ENCODE results near the gene PRKG2. TPM values are rescaled to one million over a fixed set of nuclear protein-coding genes. Genes with fewer than 3 reads are reported as not detected.

PRKG2 gene
- total and polyA plus RNA-seq, 8 donors = 0.59 to 4.9 (median 0.90) TPM

DNA sequence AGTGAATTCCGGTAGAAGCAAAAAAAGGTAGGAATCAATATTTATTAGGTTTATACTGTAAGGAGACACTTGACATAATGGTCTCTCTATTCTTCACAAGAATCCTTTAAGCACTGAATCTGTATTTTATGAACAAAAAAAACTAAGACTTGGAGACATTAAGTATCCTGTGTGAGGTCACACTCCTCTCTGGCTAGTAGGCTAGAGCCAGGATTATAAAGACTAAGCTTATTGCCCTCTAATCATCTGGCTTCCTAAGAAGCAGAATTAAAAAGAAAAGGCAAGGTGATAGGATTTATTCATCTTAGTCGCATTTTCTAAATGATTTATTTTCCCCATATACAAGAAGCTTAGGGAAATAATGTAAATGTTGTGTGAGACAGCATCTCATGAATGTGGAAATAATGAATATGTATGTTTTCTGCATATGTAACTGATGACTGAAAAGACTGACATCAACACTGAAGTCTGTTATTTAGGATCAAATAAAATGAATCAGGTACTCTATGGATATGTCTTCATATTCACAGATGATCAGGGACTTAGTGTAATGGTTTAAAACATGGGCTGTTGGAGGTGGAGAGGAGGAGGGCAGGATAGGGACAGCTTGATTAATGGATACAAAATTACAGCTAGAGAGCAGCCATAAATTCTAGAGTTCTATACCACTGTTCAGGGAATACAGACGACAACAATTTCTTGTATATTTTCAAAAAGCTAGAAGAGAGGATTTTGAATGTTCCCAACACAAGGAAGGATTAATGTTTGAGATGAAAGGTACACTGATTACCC, 30.4 kb upstream of the PRKG2 start:
- Histone ChIP-seq H3K4me1 (no peaks in the 10 kb centered on the region), H3K27me3 (no peaks in the 10 kb centered on the region), H3K9me3 (no peaks in the 10 kb centered on the region), H3K4me3 (no peak overlapping the region), H3K36me3 (no peaks in the 10 kb centered on the region), H3K27ac (no peak overlapping the region)
- FAIRE-seq (no peak), ATAC-seq (no peak), DNase-seq (no peak)
- intact Hi-C loops (cut with DNase I) = no loop called here
- TF ChIP-seq, protein P1, sequence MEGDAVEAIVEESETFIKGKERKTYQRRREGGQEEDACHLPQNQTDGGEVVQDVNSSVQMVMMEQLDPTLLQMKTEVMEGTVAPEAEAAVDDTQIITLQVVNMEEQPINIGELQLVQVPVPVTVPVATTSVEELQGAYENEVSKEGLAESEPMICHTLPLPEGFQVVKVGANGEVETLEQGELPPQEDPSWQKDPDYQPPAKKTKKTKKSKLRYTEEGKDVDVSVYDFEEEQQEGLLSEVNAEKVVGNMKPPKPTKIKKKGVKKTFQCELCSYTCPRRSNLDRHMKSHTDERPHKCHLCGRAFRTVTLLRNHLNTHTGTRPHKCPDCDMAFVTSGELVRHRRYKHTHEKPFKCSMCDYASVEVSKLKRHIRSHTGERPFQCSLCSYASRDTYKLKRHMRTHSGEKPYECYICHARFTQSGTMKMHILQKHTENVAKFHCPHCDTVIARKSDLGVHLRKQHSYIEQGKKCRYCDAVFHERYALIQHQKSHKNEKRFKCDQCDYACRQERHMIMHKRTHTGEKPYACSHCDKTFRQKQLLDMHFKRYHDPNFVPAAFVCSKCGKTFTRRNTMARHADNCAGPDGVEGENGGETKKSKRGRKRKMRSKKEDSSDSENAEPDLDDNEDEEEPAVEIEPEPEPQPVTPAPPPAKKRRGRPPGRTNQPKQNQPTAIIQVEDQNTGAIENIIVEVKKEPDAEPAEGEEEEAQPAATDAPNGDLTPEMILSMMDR (IDR thresholded peaks at IDR 0.05) = no peak
- 71 to 75% methylated on average over 3 of the region's 3 CpGs for WGBS, 2 donors

DNA sequence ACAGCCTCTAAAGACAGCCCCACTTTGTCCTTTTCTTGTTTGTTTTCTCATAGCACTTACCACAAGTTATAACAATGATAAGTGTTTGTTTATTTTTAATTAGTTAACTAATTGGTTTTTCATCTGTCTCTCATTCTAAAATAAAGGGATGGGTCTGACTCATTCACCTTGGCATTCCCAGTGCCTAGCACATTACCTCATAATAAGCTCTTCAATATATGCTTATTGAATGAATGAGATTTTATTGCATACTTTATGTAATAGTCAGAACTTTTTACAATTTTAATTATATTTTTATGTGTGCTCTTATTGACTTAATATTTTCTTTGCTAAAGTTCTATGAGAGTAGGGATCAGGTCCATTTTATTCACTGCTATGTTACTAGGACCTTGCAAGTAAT, 22.8 kb upstream of the PRKG2 start:
- Histone ChIP-seq H3K4me1 (no peaks in the 10 kb centered on the region), H3K27me3 (no peaks in the 10 kb centered on the region), H3K4me3 (no peak overlapping the region), H3K9me3 (no peaks in the 10 kb centered on the region), H3K27ac (no peak overlapping the region), H3K36me3 (no peaks in the 10 kb centered on the region)
- intact Hi-C loops (cut with DNase I) = no loop called here
- TF ChIP-seq, protein P1 (IDR thresholded peaks at IDR 0.05) = no peak
- FAIRE-seq = no peak
- no peak for ATAC-seq
- DNase-seq = no peak

DNA sequence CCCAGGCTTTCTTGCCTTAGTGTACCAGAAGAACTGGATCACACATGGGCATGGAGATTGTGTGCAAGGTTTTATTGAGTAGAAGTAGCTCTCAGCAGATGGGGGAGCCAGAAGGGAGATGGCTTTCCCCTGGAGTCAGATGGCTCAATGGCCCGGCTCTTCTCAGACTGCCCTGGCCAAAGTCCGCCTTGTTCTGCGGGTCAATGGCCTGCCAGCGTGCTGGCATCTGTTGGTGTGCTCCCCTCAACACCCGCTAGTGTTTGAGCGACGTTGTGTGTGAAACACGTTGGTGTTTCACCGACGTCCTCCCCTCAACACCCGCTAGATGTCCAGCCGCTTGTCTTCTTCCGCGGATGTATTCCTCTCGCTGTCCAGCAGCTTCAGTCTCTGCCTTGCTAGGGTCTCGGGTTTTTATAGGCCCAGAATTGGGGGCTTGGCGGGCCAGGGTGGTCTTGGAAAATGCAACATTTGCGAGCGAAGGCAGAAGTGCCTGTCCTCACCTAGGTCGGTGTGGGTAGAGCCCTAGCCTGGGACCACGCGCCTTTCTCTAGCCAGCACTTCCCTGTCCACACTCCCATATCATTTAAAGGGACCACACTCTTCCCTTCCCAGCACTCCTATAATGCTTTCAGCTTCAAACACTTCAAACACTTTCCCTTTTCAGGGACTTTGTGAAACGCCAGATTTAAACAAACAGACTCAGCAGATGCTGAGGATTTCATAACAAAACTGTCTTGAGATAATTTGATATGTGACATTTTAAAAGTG, 21.1 kb upstream of the PRKG2 start:
- FAIRE-seq (no peak), ATAC-seq (no peak), DNase-seq (peak in 1 of 6 donors; percentile 26)
- Histone ChIP-seq H3K27me3 (no peaks in the 10 kb centered on the region), H3K27ac (no peak overlapping the region), H3K4me1 (no peaks in the 10 kb centered on the region), H3K36me3 (no peaks in the 10 kb centered on the region), H3K9me3 (no peaks in the 10 kb centered on the region), H3K4me3 (no peak overlapping the region)
- intact Hi-C loops (cut with DNase I) = no loop called here
- 75 to 85% methylated on average over 23 of the region's 23 CpGs for WGBS, 2 donors
- TF ChIP-seq, protein P1 (IDR thresholded peaks at IDR 0.05) = no peak

DNA sequence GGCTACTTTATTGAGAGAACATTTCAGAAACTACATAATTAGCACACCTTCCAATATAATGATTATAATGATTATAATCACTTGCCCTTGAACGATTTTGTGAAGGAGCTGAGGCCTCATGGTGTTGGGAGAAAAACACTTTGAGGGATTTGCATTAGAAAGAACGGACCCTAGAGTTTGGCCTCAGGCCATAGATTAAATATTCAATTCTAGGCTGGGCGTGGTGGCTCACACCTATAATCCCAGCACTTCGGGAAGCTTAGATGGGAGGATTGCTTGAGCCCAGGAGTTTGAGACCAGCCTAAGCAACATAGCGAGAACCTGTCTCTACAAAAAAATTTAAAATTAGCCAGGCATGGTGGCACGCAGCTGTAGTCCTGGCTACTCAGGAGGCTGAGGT, 12.9 kb upstream of the PRKG2 start:
- no peaks in the 10 kb centered on the region for H3K27me3 ChIP-seq
- no peaks in the 10 kb centered on the region for H3K4me1 ChIP-seq
- ATAC-seq = no peak
- intact Hi-C loops (cut with DNase I) = no loop called here
- FAIRE-seq = no peak
- no peaks in the 10 kb centered on the region for H3K9me3 ChIP-seq
- TF ChIP-seq, protein P1 (IDR thresholded peaks at IDR 0.05) = no peak
- H3K4me3 ChIP-seq = no peak overlapping the region
- DNase-seq = no peak
- WGBS, 2 donors = 58 to 60% methylated on average over 6 of the region's 6 CpGs
- no peak overlapping the region for H3K27ac ChIP-seq
- H3K36me3 ChIP-seq = no peaks in the 10 kb centered on the region

DNA sequence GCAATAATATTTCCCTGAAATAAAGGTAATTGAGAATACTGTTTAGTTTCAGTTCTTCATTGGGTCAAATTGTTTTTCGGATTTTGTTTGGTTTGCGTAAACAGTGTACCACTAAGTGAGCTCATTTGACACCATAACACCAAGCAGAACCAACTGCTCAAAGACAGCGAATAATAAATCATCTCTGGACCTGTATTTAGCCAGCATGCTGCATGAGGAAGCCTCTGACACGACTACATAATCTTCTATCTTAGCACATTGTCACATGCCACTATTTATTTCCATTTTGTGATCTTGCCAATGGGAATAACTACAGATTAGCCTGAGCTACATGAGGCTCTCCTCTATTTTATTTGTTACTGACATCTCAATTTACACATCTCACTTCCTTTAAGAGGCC, 12.1 kb upstream of the PRKG2 start:
- intact Hi-C loops (cut with DNase I) = no loop called here
- 61 to 63% methylated on average over 4 of the region's 4 CpGs for WGBS, 2 donors
- no peak for ATAC-seq
- no peaks in the 10 kb centered on the region for H3K4me1 ChIP-seq
- no peak overlapping the region for H3K27ac ChIP-seq
- no peaks in the 10 kb centered on the region for H3K27me3 ChIP-seq
- DNase-seq = no peak
- no peaks in the 10 kb centered on the region for H3K36me3 ChIP-seq
- H3K4me3 ChIP-seq = no peak overlapping the region
- TF ChIP-seq, protein P1 (IDR thresholded peaks at IDR 0.05) = no peak
- no peaks in the 10 kb centered on the region for H3K9me3 ChIP-seq
- FAIRE-seq = no peak

Measured in pancreas (tissue), 10 donors.